Ovary (tissue), 3 donors: ENCODE data around the gene GPR101.
A peak's percentile ranks its signal among the peaks of the same experiment; 100 is the strongest.

ENCODE experiments used
- EP300 ChIP-seq: sonication (generic); formaldehyde crosslinking; IDR thresholded peaks from one replicate; pipeline ENCODE4 v1.6.1; 2017; ENCODE audit warnings: antibody characterized with exemption
- POLR2A ChIP-seq: fragments of 450-650 bp; IDR thresholded peaks from one replicate; pipeline ENCODE4 v1.6.1; 2017; ENCODE audit warnings: antibody characterized with exemption, mild to moderate bottlenecking, moderate library complexity
- TF ChIP-seq, protein P1 (sequence below), 3 donors: fragments of 450-650 bp in 2 of 3; fragments of 200-600 bp in 1 of 3; IDR thresholded peaks; one replicate each; pipeline versions ENCODE4 v1.5.1 to v1.8.0; 2016 to 2022; ENCODE audit warnings: antibody characterized with exemption in 3 of 3, mild to moderate bottlenecking in 1 of 3
- donor health status: DM: no; HTN: no; CAD: no.

- TF ChIP-seq POLR2A (no peak), EP300 (no peak)
- TF ChIP-seq, protein P1, sequence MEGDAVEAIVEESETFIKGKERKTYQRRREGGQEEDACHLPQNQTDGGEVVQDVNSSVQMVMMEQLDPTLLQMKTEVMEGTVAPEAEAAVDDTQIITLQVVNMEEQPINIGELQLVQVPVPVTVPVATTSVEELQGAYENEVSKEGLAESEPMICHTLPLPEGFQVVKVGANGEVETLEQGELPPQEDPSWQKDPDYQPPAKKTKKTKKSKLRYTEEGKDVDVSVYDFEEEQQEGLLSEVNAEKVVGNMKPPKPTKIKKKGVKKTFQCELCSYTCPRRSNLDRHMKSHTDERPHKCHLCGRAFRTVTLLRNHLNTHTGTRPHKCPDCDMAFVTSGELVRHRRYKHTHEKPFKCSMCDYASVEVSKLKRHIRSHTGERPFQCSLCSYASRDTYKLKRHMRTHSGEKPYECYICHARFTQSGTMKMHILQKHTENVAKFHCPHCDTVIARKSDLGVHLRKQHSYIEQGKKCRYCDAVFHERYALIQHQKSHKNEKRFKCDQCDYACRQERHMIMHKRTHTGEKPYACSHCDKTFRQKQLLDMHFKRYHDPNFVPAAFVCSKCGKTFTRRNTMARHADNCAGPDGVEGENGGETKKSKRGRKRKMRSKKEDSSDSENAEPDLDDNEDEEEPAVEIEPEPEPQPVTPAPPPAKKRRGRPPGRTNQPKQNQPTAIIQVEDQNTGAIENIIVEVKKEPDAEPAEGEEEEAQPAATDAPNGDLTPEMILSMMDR (IDR thresholded peaks at IDR 0.05), result peak in 2 of 3 donors; percentile 5 to 31
Measured at GRCh38 chrX:137052643-137053235, 18.9 kb upstream of the GPR101 start.
